Cardiac muscle cell (in vitro differentiated cells and primary cell): Measurements from ENCODE around the gene SKOR1. TPM values are rescaled to one million over a fixed set of nuclear protein-coding genes. Genes with fewer than 3 reads are reported as not detected.

ENCODE experiments used
- DNase-seq, 2 donors: peaks; one replicate each; pipeline versions ENCODE4 v3.0.0 to v3.0.0-alpha.2; 2010 to 2017; ENCODE audit warnings: low read depth in 1 of 2, low spot score in 1 of 2
- H3K27ac ChIP-seq: fragments of 200-600 bp; sonication (generic); 2 replicates; pipeline ENCODE4 v1.5.1; 2016
- H3K27me3 ChIP-seq: fragments of 200-600 bp; sonication (generic); 2 replicates; pipeline ENCODE4 v1.6.0; 2016; ENCODE audit warnings: control low read depth
- H3K36me3 ChIP-seq: fragments of 200-600 bp; sonication (generic); 2 replicates; pipeline ENCODE4 v1.5.1; 2016; ENCODE audit warnings: control low read depth
- H3K4me1 ChIP-seq: fragments of 200-600 bp; sonication (generic); 2 replicates; pipeline ENCODE4 v1.8.1; 2017; ENCODE audit warnings: low read depth, mild to moderate bottlenecking, mixed run types
- H3K4me3 ChIP-seq: fragments of 200-600 bp; sonication (generic); 2 replicates; pipeline ENCODE4 v1.5.1; 2016; ENCODE audit warnings: mild to moderate bottlenecking
- H3K9me3 ChIP-seq: fragments of 200-600 bp; sonication (generic); 2 replicates; pipeline ENCODE4 v1.5.1; 2017; ENCODE audit warnings: low read depth, mild to moderate bottlenecking, control low read depth
- CTCF ChIP-seq: IDR thresholded peaks from 2 replicates; pipeline ENCODE4 v1.5.1; 2012; ENCODE audit warnings: low read depth, mild to moderate bottlenecking, low read length
- polyA plus RNA-seq: library from polyadenylated mRNA; unstranded; fragments of >200 nt; fragmentation: Nextera tagmentation; extraction: Ambion mirVana; gene quantifications from 2 replicates; pipeline ENCODE4 v1.2.1, GENCODE V29; 2016
- total RNA-seq: library from RNA; depleted of rRNA; stranded (reverse); fragments of >200 nt; gene quantifications from 2 replicates; pipeline ENCODE4 v1.2.3, GENCODE V29; 2016

SKOR1 gene
- total and polyA plus RNA-seq, 2 experiments from 2014 or later, result 1.1 TPM; not detected in 1

GRCh38 chr15:67820992-67821783 lies 4.1 kb upstream of the SKOR1 start:
- Histone ChIP-seq H3K4me3 (no peak overlapping the region), H3K4me1 (no peaks in the 10 kb centered on the region), H3K27me3 (peaks cover 100% of the 10 kb centered on the region), H3K36me3 (no peaks in the 10 kb centered on the region), H3K27ac (no peak overlapping the region), H3K9me3 (no peaks in the 10 kb centered on the region)
- no peak for TF ChIP-seq CTCF
- DNase-seq, result peak; percentile 70 to 89

- H3K27me3 ChIP-seq, result peaks cover 100% of the 10 kb centered on the region
- no peaks in the 10 kb centered on the region for H3K36me3 ChIP-seq
- no peak for TF ChIP-seq CTCF
- no peaks in the 10 kb centered on the region for H3K9me3 ChIP-seq
- DNase-seq, result no peak
- H3K4me1 ChIP-seq, result no peaks in the 10 kb centered on the region
- H3K4me3 ChIP-seq, result no peak overlapping the region
- no peak overlapping the region for H3K27ac ChIP-seq
Measured at GRCh38 chr15:67821784-67822440, 3.4 kb upstream of the SKOR1 start.

- no peaks in the 10 kb centered on the region for H3K36me3 ChIP-seq
- no peak for DNase-seq
- H3K4me1 ChIP-seq, result no peaks in the 10 kb centered on the region
- no peak for TF ChIP-seq CTCF
- H3K9me3 ChIP-seq, result no peaks in the 10 kb centered on the region
- peaks cover 100% of the 10 kb centered on the region for H3K27me3 ChIP-seq
- H3K27ac ChIP-seq, result no peak overlapping the region
- no peak overlapping the region for H3K4me3 ChIP-seq
Measured at GRCh38 chr15:67822537-67823313, 2.6 kb upstream of the SKOR1 start.

GRCh38 chr15:67823314-67824196 lies 1.8 kb upstream of the SKOR1 start:
- Histone ChIP-seq H3K9me3 (no peaks in the 10 kb centered on the region), H3K36me3 (no peaks in the 10 kb centered on the region), H3K27ac (no peak overlapping the region), H3K27me3 (peaks cover 100% of the 10 kb centered on the region), H3K4me1 (peaks cover 3% of the 10 kb centered on the region), H3K4me3 (no peak overlapping the region)
- no peak for TF ChIP-seq CTCF
- no peak for DNase-seq
